HepG2 (cell line): ENCODE results near the gene TPPP3. TPM values are rescaled to one million over a fixed set of nuclear protein-coding genes. Genes with fewer than 3 reads are reported as not detected.

ENCODE experiments used
- CEBPB ChIP-seq: IDR thresholded peaks from 2 replicates; pipeline ENCODE4 v1.6.1; 2011; ENCODE audit warnings: low read depth, low read length, improper control_type of control experiment, borderline replicate concordance
- E2F2 ChIP-seq: sonication (generic); formaldehyde crosslinking; IDR thresholded peaks from 2 replicates; pipeline ENCODE4 v1.4.0; 2020; ENCODE audit warnings: missing genetic modification reagents, borderline replicate concordance
- MBD4 ChIP-seq: IDR thresholded peaks from 2 replicates; pipeline ENCODE4 v1.6.1; 2012; ENCODE audit warnings: low read length, inconsistent platforms, borderline replicate concordance
- NFAT5 ChIP-seq: sonication (generic); formaldehyde crosslinking; IDR thresholded peaks from 2 replicates; pipeline ENCODE4 v1.4.0; 2020; ENCODE audit warnings: missing genetic modification reagents
- RFX1 ChIP-seq: fragments of 450-650 bp; IDR thresholded peaks from 2 replicates; pipeline ENCODE4 v1.6.1; 2017
- TARDBP ChIP-seq: sonication (generic); formaldehyde crosslinking; IDR thresholded peaks from 2 replicates; pipeline ENCODE4 v1.8.0; 2022; ENCODE audit warnings: mild to moderate bottlenecking, missing genetic modification reagents
- TBP ChIP-seq: sonication (generic); formaldehyde crosslinking; IDR thresholded peaks from 2 replicates; pipeline ENCODE4 v1.5.0; 2020; ENCODE audit warnings: missing genetic modification reagents
- ZNF44 ChIP-seq: sonication (generic); formaldehyde crosslinking; IDR thresholded peaks from 2 replicates; pipeline ENCODE4 v1.5.1; 2020; ENCODE audit warnings: mild to moderate bottlenecking, missing genetic modification reagents
- ZNF709 ChIP-seq: sonication (generic); formaldehyde crosslinking; IDR thresholded peaks from 2 replicates; pipeline ENCODE4 v1.5.0; 2020; ENCODE audit warnings: mild to moderate bottlenecking, missing genetic modification reagents
- ZNF816 ChIP-seq: sonication (generic); formaldehyde crosslinking; IDR thresholded peaks from 2 replicates; pipeline ENCODE4 v1.8.0; 2022; ENCODE audit warnings: missing genetic modification reagents, mild to moderate bottlenecking, borderline replicate concordance
- polyA plus RNA-seq, 8 experiments: library from polyadenylated mRNA; depleted of rRNA in 3 of 8; stranded (reverse) in 7 of 8; unstranded in 1 of 8; fragments of >200 nt; fragmentation: Illumina TruSeq in 4 of 8; extraction: Trizol in 4 of 8; gene quantifications; 2 replicates each; pipeline versions ENCODE4 v1.2.1 to v1.2.3, GENCODE V29; 2011 to 2016; ENCODE audit warnings: low read depth in 4 of 8, missing spikeins in 1 of 8, mixed read lengths in 1 of 8; ENCODE audit not compliant: insufficient read depth in 1 of 8
- total RNA-seq, 5 experiments: library from RNA; depleted of rRNA; stranded (reverse); fragments of >200 nt; fragmentation: Illumina TruSeq; extraction: Trizol; gene quantifications; 2 replicates each; pipeline ENCODE4 v1.2.3, GENCODE V29; 2016; ENCODE audit warnings: low read depth in 1 of 5
- TF ChIP-seq, protein P1 (sequence below): sonication (generic); formaldehyde crosslinking; IDR thresholded peaks from 2 replicates; pipeline ENCODE4 v1.8.0; 2022; ENCODE audit warnings: missing genetic modification reagents, mild to moderate bottlenecking, inconsistent platforms, borderline replicate concordance
- TF ChIP-seq, protein P2 (sequence below): sonication (generic); formaldehyde crosslinking; IDR thresholded peaks from 2 replicates; pipeline ENCODE4 v1.8.1; 2023; ENCODE audit warnings: mild to moderate bottlenecking, moderate library complexity, missing genetic modification reagents
- TF ChIP-seq, protein P3 (sequence below): sonication (generic); formaldehyde crosslinking; IDR thresholded peaks from 2 replicates; pipeline ENCODE4 v1.4.0; 2020; ENCODE audit warnings: missing genetic modification reagents, borderline replicate concordance
- TF ChIP-seq, protein P4 (sequence below): sonication (generic); formaldehyde crosslinking; IDR thresholded peaks from 2 replicates; pipeline ENCODE4 v1.8.0; 2022; ENCODE audit warnings: low read depth, missing genetic modification reagents
- TF ChIP-seq, protein P5 (sequence below): sonication (generic); formaldehyde crosslinking; IDR thresholded peaks from 2 replicates; pipeline ENCODE4 v1.4.0; 2020; ENCODE audit warnings: low read depth, mild to moderate bottlenecking, missing genetic modification reagents

TPPP3 gene
- total and polyA plus RNA-seq, 2 of the 13 experiments (the other 11 are each of a cell fraction or from before 2014, with no cell fraction given) = 0.16 to 0.44 TPM

GRCh38 chr16:67430504-67430976 lies 37.2 kb upstream of the TPPP3 start (continued):
- TF ChIP-seq RFX1 = no peak
- TF ChIP-seq, protein P1, sequence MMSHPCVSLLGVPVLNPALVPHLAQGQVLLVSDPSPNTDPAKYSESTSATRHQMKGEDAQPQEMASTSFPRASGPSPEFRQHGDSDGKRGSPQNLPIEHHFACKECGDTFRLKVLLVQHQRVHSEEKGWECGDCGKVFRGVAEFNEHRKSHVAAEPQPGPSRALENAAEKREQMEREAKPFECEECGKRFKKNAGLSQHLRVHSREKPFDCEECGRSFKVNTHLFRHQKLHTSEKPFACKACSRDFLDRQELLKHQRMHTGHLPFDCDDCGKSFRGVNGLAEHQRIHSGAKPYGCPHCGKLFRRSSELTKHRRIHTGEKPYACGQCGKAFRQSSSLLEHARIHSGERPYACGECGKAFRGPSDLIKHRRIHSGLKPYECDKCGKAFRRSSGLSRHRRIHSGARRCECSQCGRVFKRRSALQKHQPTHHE (CRISPR knock-in tag) = 0 out of 2 replicates have a peak, but pooled peaks have one; percentile 85
- TF ChIP-seq E2F2 (CRISPR knock-in tag) = 0 out of 2 replicates have a peak, but pooled peaks have one; percentile 21
- TF ChIP-seq ZNF44 (CRISPR knock-in tag) = peak; percentile 90; the same call in 1 of the 2 replicates
- no peak for TF ChIP-seq MBD4
- TF ChIP-seq, protein P2, sequence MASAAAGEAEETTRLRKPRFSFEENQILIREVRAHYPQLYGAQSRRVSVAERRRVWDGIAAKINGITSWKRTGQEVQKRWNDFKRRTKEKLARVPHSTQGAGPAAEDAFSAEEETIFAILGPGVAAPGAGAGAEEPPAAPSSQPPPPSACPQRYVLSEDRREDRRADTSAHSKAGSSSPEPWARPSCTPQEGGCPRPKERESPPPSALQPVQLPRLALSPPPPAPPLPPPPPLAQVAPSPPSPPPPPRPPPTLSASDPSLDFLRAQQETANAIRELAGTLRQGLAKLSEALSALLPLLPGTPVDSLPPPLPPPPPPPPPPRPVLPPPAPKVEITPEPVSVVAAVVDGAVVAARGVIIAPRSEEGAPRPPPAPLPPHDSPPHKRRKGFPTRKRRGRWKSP (CRISPR knock-in tag) = peak; percentile 89
- no peak for TF ChIP-seq TBP (CRISPR knock-in tag)
- TF ChIP-seq, protein P3, sequence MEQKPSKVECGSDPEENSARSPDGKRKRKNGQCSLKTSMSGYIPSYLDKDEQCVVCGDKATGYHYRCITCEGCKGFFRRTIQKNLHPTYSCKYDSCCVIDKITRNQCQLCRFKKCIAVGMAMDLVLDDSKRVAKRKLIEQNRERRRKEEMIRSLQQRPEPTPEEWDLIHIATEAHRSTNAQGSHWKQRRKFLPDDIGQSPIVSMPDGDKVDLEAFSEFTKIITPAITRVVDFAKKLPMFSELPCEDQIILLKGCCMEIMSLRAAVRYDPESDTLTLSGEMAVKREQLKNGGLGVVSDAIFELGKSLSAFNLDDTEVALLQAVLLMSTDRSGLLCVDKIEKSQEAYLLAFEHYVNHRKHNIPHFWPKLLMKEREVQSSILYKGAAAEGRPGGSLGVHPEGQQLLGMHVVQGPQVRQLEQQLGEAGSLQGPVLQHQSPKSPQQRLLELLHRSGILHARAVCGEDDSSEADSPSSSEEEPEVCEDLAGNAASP (CRISPR knock-in tag) = 0 out of 2 replicates have a peak, but pooled peaks have one; percentile 7
- TF ChIP-seq, protein P4, sequence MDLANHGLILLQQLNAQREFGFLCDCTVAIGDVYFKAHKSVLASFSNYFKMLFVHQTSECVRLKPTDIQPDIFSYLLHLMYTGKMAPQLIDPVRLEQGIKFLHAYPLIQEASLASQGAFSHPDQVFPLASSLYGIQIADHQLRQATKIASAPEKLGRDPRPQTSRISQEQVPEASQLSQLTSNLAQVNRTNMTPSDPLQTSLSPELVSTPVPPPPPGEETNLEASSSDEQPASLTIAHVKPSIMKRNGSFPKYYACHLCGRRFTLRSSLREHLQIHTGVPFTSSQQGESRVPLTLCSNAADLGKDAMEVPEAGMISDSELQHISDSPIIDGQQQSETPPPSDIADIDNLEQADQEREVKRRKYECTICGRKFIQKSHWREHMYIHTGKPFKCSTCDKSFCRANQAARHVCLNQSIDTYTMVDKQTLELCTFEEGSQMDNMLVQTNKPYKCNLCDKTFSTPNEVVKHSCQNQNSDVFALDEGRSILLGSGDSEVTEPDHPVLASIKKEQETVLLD = no peak
- TF ChIP-seq, protein P5, sequence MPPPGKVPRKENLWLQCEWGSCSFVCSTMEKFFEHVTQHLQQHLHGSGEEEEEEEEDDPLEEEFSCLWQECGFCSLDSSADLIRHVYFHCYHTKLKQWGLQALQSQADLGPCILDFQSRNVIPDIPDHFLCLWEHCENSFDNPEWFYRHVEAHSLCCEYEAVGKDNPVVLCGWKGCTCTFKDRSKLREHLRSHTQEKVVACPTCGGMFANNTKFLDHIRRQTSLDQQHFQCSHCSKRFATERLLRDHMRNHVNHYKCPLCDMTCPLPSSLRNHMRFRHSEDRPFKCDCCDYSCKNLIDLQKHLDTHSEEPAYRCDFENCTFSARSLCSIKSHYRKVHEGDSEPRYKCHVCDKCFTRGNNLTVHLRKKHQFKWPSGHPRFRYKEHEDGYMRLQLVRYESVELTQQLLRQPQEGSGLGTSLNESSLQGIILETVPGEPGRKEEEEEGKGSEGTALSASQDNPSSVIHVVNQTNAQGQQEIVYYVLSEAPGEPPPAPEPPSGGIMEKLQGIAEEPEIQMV (CRISPR knock-in tag) = peak; percentile 44; the same call in 1 of the 2 replicates
- TF ChIP-seq CEBPB = no peak
- TF ChIP-seq NFAT5 (CRISPR knock-in tag) = peak; percentile 90
- peak; percentile 42; the same call in 1 of the 2 replicates for TF ChIP-seq TARDBP (CRISPR knock-in tag)
- peak; percentile 96 for TF ChIP-seq ZNF709 (CRISPR knock-in tag)
- peak; percentile 65; the same call in 1 of the 2 replicates for TF ChIP-seq ZNF816 (CRISPR knock-in tag)
